GM10266 (cell line): ENCODE measurements around the gene EIF3A.

Experiments
- DNase-seq: peaks from one replicate; pipeline ENCODE4 v3.0.0; 2012; ENCODE audit errors: extremely low spot score
- TF ChIP-seq, protein P1 (sequence below): IDR thresholded peaks from 2 replicates; pipeline ENCODE4 v1.5.1; 2012; ENCODE audit warnings: mild to moderate bottlenecking, low read depth; ENCODE audit not compliant: control insufficient read depth, insufficient read depth; ENCODE audit errors: missing control alignments

EIF3A gene

DNA sequence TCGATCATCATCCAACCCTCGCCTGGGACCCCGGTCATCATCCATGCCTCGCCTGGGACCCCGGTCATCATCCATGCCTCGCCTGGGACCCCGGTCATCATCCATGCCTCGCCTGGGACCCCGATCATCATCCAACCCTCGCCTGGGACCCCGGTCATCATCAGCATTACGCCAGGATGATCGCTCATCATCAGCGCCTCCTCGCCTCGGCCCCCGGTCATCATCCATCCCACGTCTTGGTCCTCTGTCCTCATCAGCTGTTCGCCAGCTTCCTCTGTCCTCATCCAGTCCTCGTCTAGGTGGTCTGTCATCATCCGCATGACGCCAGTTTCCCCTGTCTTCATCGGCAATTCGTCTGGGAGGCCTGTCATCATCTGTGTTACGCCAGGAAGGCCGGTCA, 38.4 kb downstream of the EIF3A start:
- TF ChIP-seq, protein P1, sequence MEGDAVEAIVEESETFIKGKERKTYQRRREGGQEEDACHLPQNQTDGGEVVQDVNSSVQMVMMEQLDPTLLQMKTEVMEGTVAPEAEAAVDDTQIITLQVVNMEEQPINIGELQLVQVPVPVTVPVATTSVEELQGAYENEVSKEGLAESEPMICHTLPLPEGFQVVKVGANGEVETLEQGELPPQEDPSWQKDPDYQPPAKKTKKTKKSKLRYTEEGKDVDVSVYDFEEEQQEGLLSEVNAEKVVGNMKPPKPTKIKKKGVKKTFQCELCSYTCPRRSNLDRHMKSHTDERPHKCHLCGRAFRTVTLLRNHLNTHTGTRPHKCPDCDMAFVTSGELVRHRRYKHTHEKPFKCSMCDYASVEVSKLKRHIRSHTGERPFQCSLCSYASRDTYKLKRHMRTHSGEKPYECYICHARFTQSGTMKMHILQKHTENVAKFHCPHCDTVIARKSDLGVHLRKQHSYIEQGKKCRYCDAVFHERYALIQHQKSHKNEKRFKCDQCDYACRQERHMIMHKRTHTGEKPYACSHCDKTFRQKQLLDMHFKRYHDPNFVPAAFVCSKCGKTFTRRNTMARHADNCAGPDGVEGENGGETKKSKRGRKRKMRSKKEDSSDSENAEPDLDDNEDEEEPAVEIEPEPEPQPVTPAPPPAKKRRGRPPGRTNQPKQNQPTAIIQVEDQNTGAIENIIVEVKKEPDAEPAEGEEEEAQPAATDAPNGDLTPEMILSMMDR = no peak
- no peak for DNase-seq

DNA sequence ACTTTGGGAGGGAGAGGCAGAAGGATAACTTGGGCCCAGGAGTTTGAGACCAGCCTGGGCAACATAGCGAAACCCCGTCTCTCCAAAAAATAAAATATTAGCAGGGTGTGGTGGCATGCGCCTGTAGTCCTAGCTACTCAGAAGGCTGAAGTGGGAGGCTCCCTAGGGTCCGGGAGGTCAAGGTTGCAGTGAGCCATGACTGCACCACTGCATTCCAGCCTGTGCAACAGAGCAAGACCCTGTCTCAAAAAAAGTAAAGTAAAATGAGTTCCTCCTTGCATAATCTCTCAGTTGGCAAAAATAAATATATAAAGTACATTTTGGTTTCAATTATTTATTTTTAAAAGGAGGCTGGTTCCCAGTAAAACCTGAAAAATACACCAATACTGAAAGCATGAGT, 39.3 kb downstream of the EIF3A start:
- TF ChIP-seq, protein P1 = no peak
- DNase-seq = no peak

GRCh38 chr10:119039161-119039560, 41.5 kb downstream of the EIF3A start:
- no peak for DNase-seq
- TF ChIP-seq, protein P1 = no peak

- DNase-seq = no peak
- TF ChIP-seq, protein P1 = no peak
Observed at GRCh38 chr10:119031496-119032059, 49.0 kb downstream of the EIF3A start.

DNA sequence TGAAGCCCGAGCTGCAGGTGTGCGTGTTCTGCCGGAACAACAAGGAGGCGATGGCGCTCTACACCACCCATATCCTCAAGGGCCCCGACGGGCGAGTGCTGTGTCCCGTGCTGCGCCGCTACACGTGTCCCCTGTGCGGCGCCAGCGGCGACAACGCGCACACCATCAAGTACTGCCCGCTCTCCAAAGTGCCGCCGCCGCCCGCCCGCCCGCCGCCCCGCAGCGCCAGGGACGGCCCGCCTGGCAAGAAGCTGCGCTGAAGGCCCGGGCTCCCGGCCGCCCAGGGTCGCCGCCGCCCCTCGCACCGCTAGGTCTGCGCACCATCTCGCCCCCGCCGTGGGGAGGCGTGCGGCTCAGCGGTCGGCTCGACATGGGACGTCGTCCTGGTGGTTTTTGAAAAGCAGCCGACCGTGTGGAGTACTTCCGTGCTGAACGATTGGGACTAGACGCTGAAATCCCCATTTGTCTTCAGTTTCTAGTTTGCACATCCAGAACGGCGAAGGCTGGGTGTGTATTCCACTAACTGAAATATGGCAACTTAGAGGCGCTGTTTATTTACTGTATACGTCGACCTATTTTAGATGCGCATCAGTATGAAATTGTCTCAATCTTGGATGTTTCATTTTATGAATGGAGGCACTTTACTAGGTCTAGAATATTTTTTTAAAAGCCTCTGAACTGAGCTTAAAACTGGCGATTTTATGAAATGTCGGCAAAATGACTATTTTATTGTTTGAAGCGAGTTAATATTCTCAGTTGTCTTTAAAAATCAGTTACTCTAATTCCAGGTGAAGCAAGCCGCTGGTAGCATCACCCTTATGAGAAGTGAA, 50.0 kb downstream of the EIF3A start:
- DNase-seq = peak; percentile 84
- TF ChIP-seq, protein P1 = peak; percentile 14

- peak; percentile 60 for DNase-seq
- TF ChIP-seq, protein P1 = no peak
Observed at GRCh38 chr10:119029613-119030420, 50.8 kb downstream of the EIF3A start, which contains the start of gene NANOS1. Gene NANOS1 (plus strand): TSS chr10:119029714. CDS start chr10:119029802, 88 bp downstream.
